HEK293 (cell line): ENCODE results near the gene GAK.

ENCODE experiments used
- CTCF ChIA-PET: fragments of 350-600 bp; formaldehyde crosslinking; extraction: SDS; loops from one replicate; lab custom pipeline; 2021; ENCODE audit warnings: antibody characterized with exemption; lab: Yijun Ruan, JAX
- POLR2A ChIA-PET: fragments of 300-600 bp; formaldehyde crosslinking; extraction: SDS; loops from one replicate; lab custom pipeline; 2020; ENCODE audit warnings: antibody characterized with exemption, inconsistent platforms; lab: Yijun Ruan, JAX
- H3K27ac ChIP-seq: fragments of 200-500 bp; sonication (Bioruptor generic); 2 replicates; pipeline ENCODE4 v1.5.1; 2014; ENCODE audit warnings: low read depth, low read length, control low read depth, inconsistent platforms; ENCODE audit errors: extremely low read depth
- H3K36me3 ChIP-seq, 2 experiments: fragments of 200-500 bp in 1 of 2; sonication (Bioruptor generic) in 1 of 2; 1 replicate in 1 of 2; 2 replicates in 1 of 2; pipeline ENCODE4 v1.5.1; 2014 to 2017; ENCODE audit warnings: inconsistent platforms in 2 of 2, low read length in 2 of 2; ENCODE audit not compliant: control insufficient read depth in 2 of 2, insufficient read depth in 1 of 2
- H3K4me1 ChIP-seq: fragments of 200-500 bp; sonication (Bioruptor generic); 2 replicates; pipeline ENCODE4 v1.5.1; 2014; ENCODE audit warnings: mild to moderate bottlenecking, low read length, inconsistent platforms; ENCODE audit not compliant: control insufficient read depth, insufficient read depth
- H3K4me3 ChIP-seq: 2 replicates; pipeline ENCODE4 v1.5.1; 2011; ENCODE audit warnings: low read depth, mild to moderate bottlenecking, control low read depth, low read length, moderate library complexity
- H3K9me3 ChIP-seq: fragments of 200-500 bp; sonication (Bioruptor generic); 2 replicates; pipeline ENCODE4 v1.5.1; 2014; ENCODE audit warnings: low read depth, low read length, inconsistent platforms; ENCODE audit not compliant: control insufficient read depth, insufficient read depth
- FEZF1 ChIP-seq: fragments of 450-650 bp; formaldehyde crosslinking; IDR thresholded peaks from 2 replicates; pipeline ENCODE4 v1.5.1; 2016; ENCODE audit warnings: missing biosample characterization, missing genetic modification characterization
- HOXC10 ChIP-seq: sonication (generic); formaldehyde crosslinking; IDR thresholded peaks from 2 replicates; pipeline ENCODE4 v1.8.1; 2023; ENCODE audit warnings: mild to moderate bottlenecking, missing genetic modification reagents
- SETDB1 ChIP-seq: IDR thresholded peaks from one replicate; pipeline ENCODE4 v1.6.1; 2017; ENCODE audit warnings: mild to moderate bottlenecking, low read length, moderate library complexity, mixed read lengths; ENCODE audit not compliant: insufficient read length
- ZFP3 ChIP-seq: fragments of 450-650 bp; formaldehyde crosslinking; IDR thresholded peaks from 2 replicates; pipeline ENCODE4 v1.5.1; 2016; ENCODE audit warnings: low read depth, missing biosample characterization, missing genetic modification characterization
- ZNF114 ChIP-seq: fragments of 450-650 bp; formaldehyde crosslinking; IDR thresholded peaks from 2 replicates; pipeline ENCODE4 v1.5.0; 2017; ENCODE audit warnings: missing biosample characterization, missing genetic modification characterization
- ZNF138 ChIP-seq: fragments of 450-650 bp; formaldehyde crosslinking; IDR thresholded peaks from 2 replicates; pipeline ENCODE4 v1.5.1; 2016; ENCODE audit warnings: missing biosample characterization, missing genetic modification characterization, borderline replicate concordance
- ZNF140 ChIP-seq: fragments of 450-650 bp; formaldehyde crosslinking; IDR thresholded peaks from 2 replicates; pipeline ENCODE4 v1.5.1; 2016; ENCODE audit warnings: missing biosample characterization, missing genetic modification characterization
- ZNF155 ChIP-seq: fragments of 450-650 bp; formaldehyde crosslinking; IDR thresholded peaks from 2 replicates; pipeline ENCODE4 v1.5.1; 2016; ENCODE audit warnings: missing biosample characterization, missing genetic modification characterization
- ZNF248 ChIP-seq: fragments of 450-650 bp; formaldehyde crosslinking; IDR thresholded peaks from 2 replicates; pipeline ENCODE4 v1.5.1; 2017; ENCODE audit warnings: missing biosample characterization, missing genetic modification characterization
- ZNF274 ChIP-seq, 2 experiments: fragments of 200-500 bp in 1 of 2; fragments of 450-650 bp in 1 of 2; sonication (Bioruptor generic) in 1 of 2; formaldehyde crosslinking in 1 of 2; IDR thresholded peaks; 2 replicates each; pipeline versions ENCODE4 v1.5.1 to v1.6.1; 2014 to 2016; ENCODE audit warnings: borderline replicate concordance in 1 of 2, inconsistent platforms in 1 of 2, low read length in 1 of 2, missing biosample characterization in 1 of 2, missing genetic modification characterization in 1 of 2
- ZNF324 ChIP-seq: fragments of 450-650 bp; formaldehyde crosslinking; IDR thresholded peaks from 2 replicates; pipeline ENCODE4 v1.5.1; 2016; ENCODE audit warnings: missing biosample characterization, missing genetic modification characterization
- ZNF350 ChIP-seq: fragments of 450-650 bp; formaldehyde crosslinking; IDR thresholded peaks from 2 replicates; pipeline ENCODE4 v1.5.0; 2017; ENCODE audit warnings: missing biosample characterization, mild to moderate bottlenecking, missing genetic modification characterization
- ZNF423 ChIP-seq: fragments of 450-650 bp; formaldehyde crosslinking; IDR thresholded peaks from 2 replicates; pipeline ENCODE4 v1.5.1; 2016; ENCODE audit warnings: missing biosample characterization, missing genetic modification characterization
- ZNF48 ChIP-seq: fragments of 450-650 bp; formaldehyde crosslinking; IDR thresholded peaks from 2 replicates; pipeline ENCODE4 v1.5.1; 2016; ENCODE audit warnings: missing biosample characterization, missing genetic modification characterization
- ZNF513 ChIP-seq: fragments of 450-650 bp; IDR thresholded peaks from 2 replicates; pipeline ENCODE4 v1.5.1; 2018; ENCODE audit warnings: missing biosample characterization, missing genetic modification characterization
- ZNF561 ChIP-seq: fragments of 450-650 bp; IDR thresholded peaks from 2 replicates; pipeline ENCODE4 v1.5.1; 2018; ENCODE audit warnings: missing biosample characterization, missing genetic modification characterization, borderline replicate concordance
- ZNF571 ChIP-seq: fragments of 450-650 bp; formaldehyde crosslinking; IDR thresholded peaks from 2 replicates; pipeline ENCODE4 v1.5.0; 2017; ENCODE audit warnings: missing biosample characterization, missing genetic modification characterization
- ZNF585B ChIP-seq: fragments of 450-650 bp; formaldehyde crosslinking; IDR thresholded peaks from 2 replicates; pipeline ENCODE4 v1.5.1; 2016; ENCODE audit warnings: missing biosample characterization, missing genetic modification characterization
- ZNF596 ChIP-seq: fragments of 450-650 bp; IDR thresholded peaks from 2 replicates; pipeline ENCODE4 v1.5.0; 2018; ENCODE audit warnings: missing biosample characterization, mild to moderate bottlenecking, missing genetic modification characterization, moderate library complexity
- ZNF776 ChIP-seq: fragments of 450-650 bp; formaldehyde crosslinking; IDR thresholded peaks from 2 replicates; pipeline ENCODE4 v1.5.0; 2017; ENCODE audit warnings: missing biosample characterization, missing genetic modification characterization, borderline replicate concordance
- ZNF837 ChIP-seq: fragments of 450-650 bp; formaldehyde crosslinking; IDR thresholded peaks from 2 replicates; pipeline ENCODE4 v1.5.1; 2016; ENCODE audit warnings: missing biosample characterization, missing genetic modification characterization
- TF ChIP-seq, protein P1 (sequence below): fragments of 450-650 bp; formaldehyde crosslinking; IDR thresholded peaks from 2 replicates; pipeline ENCODE4 v1.5.1; 2016; ENCODE audit warnings: missing biosample characterization, missing genetic modification characterization
- TF ChIP-seq, protein P2 (sequence below): sonication (generic); formaldehyde crosslinking; IDR thresholded peaks from 2 replicates; pipeline ENCODE4 v1.8.1; 2022; ENCODE audit warnings: mild to moderate bottlenecking, moderate library complexity, missing genetic modification reagents
- TF ChIP-seq, protein P3 (sequence below): fragments of 450-650 bp; IDR thresholded peaks from 2 replicates; pipeline ENCODE4 v1.5.1; 2018; ENCODE audit warnings: missing biosample characterization, mild to moderate bottlenecking, missing genetic modification characterization

GAK gene

GRCh38 chr4:891747-892146 lies 40.4 kb downstream of the GAK start (continued):
- no peak for TF ChIP-seq ZNF513
- TF ChIP-seq ZNF140 (tag by site-specific recombination), result no peak
- TF ChIP-seq ZNF48 (tag by site-specific recombination), result no peak
- TF ChIP-seq ZNF776, result no peak

GRCh38 chr4:890036-890695 lies 42.0 kb downstream of the GAK start:
- TF ChIP-seq SETDB1 (no peak), ZFP3 (tag by site-specific recombination) (no peak), ZNF350 (tag by site-specific recombination) (no peak), ZNF423 (tag by site-specific recombination) (no peak), ZNF596 (tag by site-specific recombination) (no peak), ZNF248 (tag by site-specific recombination) (no peak), FEZF1 (tag by site-specific recombination) (no peak), ZNF571 (no peak), ZNF324 (tag by site-specific recombination) (no peak), ZNF837 (no peak), ZNF561 (tag by site-specific recombination) (no peak), ZNF274 (IDR thresholded peaks at IDR 0.05; ENCODE audit: low read length) (no peak), ZNF274 (tag by site-specific recombination; IDR thresholded peaks at IDR 0.05; ENCODE audit: borderline replicate concordance) (no peak), ZNF155 (no peak), ZNF585B (tag by site-specific recombination) (no peak), ZNF114 (tag by site-specific recombination) (no peak), ZNF138 (tag by site-specific recombination) (no peak), HOXC10 (CRISPR knock-in tag) (no peak)
- TF ChIP-seq, protein P1, sequence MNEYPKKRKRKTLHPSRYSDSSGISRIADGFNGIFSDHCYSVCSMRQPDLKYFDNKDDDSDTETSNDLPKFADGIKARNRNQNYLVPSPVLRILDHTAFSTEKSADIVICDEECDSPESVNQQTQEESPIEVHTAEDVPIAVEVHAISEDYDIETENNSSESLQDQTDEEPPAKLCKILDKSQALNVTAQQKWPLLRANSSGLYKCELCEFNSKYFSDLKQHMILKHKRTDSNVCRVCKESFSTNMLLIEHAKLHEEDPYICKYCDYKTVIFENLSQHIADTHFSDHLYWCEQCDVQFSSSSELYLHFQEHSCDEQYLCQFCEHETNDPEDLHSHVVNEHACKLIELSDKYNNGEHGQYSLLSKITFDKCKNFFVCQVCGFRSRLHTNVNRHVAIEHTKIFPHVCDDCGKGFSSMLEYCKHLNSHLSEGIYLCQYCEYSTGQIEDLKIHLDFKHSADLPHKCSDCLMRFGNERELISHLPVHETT, result no peak
- TF ChIP-seq, protein P2, sequence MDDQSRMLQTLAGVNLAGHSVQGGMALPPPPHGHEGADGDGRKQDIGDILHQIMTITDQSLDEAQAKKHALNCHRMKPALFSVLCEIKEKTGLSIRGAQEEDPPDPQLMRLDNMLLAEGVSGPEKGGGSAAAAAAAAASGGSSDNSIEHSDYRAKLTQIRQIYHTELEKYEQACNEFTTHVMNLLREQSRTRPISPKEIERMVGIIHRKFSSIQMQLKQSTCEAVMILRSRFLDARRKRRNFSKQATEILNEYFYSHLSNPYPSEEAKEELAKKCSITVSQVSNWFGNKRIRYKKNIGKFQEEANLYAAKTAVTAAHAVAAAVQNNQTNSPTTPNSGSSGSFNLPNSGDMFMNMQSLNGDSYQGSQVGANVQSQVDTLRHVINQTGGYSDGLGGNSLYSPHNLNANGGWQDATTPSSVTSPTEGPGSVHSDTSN (CRISPR knock-in tag), result no peak
- TF ChIP-seq, protein P3, sequence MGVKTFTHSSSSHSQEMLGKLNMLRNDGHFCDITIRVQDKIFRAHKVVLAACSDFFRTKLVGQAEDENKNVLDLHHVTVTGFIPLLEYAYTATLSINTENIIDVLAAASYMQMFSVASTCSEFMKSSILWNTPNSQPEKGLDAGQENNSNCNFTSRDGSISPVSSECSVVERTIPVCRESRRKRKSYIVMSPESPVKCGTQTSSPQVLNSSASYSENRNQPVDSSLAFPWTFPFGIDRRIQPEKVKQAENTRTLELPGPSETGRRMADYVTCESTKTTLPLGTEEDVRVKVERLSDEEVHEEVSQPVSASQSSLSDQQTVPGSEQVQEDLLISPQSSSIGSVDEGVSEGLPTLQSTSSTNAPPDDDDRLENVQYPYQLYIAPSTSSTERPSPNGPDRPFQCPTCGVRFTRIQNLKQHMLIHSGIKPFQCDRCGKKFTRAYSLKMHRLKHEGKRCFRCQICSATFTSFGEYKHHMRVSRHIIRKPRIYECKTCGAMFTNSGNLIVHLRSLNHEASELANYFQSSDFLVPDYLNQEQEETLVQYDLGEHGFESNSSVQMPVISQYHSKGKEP (tag by site-specific recombination), result no peak
- ChIA-PET POLR2A (interaction anchor here (0.7 kb wide), 1 partner anchor 42 kb away, joined by 5 read pairs; the partner anchor contains the start of genes GAK and TMEM175), CTCF (no interaction called here)
- Histone ChIP-seq H3K36me3 (peaks cover 0 to 75% of the 10 kb centered on the region in 2 experiments; a peak in 1 of 3 replicates), H3K9me3 (no peaks in the 10 kb centered on the region), H3K4me1 (no peaks in the 10 kb centered on the region), H3K27ac (no peak overlapping the region), H3K4me3 (no peak overlapping the region)
